ENCODE results near the gene YAP1.

DNA sequence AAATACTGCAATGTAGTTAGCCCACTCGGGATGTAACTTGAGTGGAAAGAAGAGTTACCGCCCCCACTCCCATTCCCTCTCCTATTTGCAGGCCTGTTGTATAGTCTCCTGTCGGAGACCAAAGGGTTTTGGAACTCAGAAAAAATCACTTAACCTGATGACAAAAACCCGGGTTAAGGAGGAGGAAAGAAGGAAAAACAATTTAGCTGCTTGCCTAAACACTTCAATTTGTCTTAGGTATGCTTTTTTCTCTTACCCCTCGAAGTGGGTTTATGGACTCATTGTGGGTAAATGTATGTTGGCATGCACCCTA is 2.2 kb downstream of the YAP1 start:
- TF ChIP-seq POLR2AphosphoS5 (IDR thresholded peaks at IDR 0.05; ENCODE audit: low read depth, low read length) = no peak
- TF ChIP-seq POLR2A (IDR thresholded peaks at IDR 0.05; ENCODE audit: low read depth, low read length) = no peak
- TF ChIP-seq TAF1 (IDR thresholded peaks at IDR 0.05; ENCODE audit: low read depth, low read length) = no peak
- no peak for TF ChIP-seq PAX5 (IDR thresholded peaks at IDR 0.05; ENCODE audit: insufficient read depth, low read length, severe bottlenecking)
- no peak for TF ChIP-seq POU2F2 (IDR thresholded peaks at IDR 0.05; ENCODE audit: low read depth, low read length)
